GM19467 (cell line): ENCODE measurements around the gene FHAD1.

Experiments used
- ATAC-seq: cut with Tn5 transposase; IDR thresholded peaks from one replicate; pipeline ENCODE4 v1.9.1; 2021; ENCODE audit warnings: mild to moderate bottlenecking, moderate library complexity; ENCODE audit not compliant: unreplicated experiment

Gene FHAD1

DNA sequence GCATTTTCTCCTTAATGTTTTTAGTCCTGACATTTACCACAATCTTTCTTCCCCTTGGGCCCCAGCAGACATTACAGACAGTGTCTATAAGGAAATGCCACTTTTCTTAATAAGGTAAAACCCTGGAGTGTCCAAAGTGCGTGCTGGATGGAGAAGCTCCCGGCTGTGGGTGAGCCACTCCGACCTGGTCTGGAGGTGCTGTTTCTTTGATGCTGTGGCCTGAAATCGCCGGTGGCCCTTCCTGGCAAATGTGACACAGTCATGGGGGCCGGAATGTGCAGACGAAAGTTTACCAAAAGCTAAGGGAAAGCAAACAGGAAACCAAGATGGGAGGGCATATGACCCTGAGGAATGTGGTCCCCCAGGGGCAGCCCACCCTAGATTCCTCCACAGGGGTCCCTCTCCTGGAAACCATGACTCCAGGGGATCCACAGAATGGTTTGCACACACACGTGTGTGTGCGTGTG, 77.9 kb downstream of the FHAD1 start:
- no peak for ATAC-seq

DNA sequence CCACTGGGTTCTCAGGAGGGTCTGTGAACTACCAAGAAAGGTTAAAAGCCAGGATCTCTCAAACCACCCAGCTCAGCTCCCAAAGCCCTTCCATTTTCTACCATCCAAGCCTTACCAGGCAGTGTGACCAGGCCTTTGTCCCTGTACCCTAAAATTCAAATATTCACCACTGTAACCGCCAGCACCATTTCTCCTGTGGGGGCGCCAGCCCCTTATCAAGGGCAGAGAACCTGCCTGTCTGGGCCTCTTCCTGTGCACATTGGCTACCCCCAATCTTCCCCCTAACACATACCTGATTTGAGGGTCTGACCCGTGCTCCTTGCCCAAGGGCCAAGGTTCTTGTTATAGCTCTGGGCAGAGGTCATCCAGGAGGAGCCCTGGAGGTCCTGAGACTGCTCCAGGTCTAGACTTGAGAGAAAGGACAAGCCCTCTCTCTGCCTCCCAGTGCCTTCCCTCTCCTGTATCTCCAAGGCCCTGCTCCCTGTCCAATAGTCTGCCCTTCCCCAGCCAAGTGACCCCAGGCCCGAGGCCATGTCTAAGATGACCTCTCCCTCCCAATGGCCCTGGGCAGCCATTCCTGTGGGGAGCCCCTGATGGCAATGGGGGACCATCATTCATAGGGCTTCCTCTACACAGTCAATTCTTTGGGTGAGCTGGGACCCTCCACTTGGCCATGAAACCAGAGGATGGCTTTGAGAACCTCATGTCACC, 78.5 kb downstream of the FHAD1 start:
- ATAC-seq = no peak

DNA sequence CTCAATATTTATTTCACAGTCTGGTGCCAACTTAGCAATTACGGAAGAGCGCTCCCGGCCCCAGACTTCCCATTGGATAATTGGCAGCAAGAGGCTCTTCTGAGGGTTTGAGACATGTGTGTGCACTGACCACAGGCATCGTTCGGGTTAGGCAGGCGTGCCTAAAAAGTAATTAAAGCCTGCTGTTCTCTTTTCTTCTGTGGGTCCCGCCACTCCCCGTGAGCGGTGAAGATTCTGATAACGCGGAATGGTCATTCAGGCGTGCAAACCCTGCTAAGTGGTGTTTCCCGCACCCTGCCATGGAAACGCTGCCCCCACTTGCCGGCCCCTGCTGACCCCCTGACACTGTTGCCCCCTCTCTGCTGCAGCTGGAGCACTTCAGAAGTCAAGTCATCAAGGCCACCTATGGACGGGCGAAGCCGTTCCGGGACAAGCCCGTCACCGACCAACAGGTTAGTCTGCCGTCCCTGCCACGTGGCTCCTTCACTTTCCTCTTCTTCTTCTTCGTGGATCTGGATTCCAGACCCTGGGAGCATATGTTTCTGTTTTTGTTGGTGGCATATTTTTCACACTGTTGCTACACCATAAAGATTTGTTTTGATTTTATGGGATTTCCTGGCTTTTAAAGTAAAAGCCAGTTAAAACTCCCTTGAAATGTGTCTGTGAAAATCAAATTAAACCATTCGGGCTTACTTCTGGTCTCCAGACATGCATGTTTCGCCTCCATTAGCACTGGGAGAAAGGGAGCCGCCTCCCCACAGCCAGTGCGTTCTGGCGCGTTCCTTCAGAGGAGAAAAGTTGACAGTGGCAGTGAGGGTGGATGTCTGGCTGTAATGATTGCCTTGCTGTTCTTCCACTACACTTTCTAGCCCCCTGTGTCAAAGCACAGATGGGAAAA, 79.9 kb downstream of the FHAD1 start:
- ATAC-seq = no peak

DNA sequence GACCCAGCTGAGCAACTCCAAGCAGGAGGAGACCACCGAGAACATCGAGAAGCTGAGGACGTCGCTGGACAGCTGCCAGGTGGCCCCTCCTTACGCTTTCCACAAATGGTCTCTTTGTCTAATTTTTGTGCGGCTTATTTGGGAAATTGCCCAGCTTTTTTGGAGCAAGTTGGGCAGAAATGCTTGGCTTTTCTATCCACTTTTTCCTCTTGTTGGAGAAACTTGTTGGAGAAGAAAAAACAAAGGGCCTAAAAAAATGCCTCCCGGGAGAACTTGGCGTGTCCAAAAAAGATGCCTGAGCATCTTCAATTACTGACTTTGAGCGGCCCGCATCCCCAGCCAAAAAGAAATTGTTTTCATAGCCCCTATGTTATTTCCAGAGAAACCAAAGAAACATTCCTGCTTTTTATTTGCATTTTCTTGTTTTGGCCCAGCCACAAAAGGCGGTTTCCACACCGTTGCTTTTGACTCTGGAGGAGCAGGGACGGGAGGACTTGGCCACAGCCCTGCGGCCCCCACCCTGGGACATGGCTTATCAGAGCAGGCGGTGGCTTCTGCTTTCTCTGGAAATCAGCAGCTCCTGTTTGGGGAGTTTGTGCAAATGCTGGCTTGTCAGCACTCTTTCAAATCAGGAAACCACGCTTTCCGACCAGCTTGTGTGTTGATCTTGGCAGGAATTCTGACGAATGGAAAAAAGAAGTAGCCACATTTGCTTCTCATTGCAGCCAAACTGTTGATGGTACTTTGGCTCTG, 81.5 kb downstream of the FHAD1 start:
- no peak for ATAC-seq

DNA sequence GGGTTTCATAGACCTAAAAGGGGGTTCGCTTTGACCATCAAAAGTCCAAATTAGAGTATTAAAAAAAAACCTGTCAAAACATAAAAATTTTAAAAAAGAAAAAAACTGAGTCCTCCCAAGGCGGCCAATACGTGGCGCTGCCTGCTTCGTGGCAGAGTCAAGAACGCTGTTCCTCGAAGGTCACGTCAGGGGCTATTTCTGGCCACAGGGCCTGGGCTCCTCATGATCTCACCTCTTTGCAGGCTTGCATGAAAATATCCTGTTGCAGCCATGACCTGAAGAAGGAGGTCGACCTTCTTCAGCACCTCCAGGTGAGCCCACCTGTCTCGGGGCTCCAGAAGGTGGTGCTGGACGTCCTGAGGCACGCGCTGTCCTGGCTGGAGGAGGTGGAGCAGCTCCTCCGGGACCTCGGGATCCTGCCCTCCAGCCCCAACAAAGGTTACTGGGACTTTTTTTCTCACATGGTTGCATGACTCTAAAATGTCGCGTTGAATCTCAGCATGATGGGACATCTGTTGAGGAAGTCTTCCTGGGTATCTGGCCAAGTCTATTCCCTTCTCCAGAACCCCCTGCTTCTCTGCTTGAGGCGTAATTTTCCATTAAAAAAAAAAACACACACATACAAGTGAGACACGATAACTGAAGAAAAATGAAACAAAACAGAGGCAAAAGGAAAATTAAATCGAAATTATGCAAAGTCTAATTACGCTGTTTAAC, 82.2 kb downstream of the FHAD1 start:
- no peak for ATAC-seq

DNA sequence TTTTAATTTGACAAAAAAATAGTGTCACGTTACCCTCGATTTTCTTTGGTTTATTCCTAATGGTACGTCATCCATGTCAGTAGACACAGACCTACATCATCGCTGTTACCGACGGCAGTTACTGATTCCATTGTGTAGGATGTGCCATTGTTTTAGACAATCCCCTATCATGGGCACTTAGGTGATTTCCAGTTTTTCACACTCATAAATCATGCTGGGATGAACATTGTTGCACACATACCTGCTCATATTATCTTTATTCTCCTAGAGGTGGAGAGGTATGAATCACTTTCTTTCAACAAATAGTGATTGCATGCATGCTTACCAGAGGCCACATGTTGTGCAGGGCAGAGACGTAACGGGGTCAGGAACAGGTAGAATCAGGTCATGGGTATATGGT, 83.0 kb downstream of the FHAD1 start:
- ATAC-seq = no peak

DNA sequence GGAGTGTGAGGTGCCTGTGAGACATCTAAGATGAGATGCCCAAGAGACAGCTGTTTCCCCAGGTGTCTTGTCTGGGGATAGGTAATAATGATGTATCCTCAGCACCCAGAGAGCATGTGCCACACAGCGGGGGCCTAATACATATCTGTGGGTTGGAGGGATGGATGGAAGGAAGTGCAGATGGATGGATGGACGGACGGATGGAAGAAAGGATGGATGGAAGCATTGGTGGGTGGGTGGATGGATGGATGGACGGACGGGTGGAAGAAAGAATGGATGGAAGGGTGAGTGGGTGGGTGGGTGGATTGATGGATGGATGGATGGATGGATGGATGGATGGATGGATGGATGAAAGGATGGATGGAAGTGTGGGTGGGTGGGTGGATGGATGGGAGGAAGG, 84.2 kb downstream of the FHAD1 start:
- ATAC-seq = no peak

DNA sequence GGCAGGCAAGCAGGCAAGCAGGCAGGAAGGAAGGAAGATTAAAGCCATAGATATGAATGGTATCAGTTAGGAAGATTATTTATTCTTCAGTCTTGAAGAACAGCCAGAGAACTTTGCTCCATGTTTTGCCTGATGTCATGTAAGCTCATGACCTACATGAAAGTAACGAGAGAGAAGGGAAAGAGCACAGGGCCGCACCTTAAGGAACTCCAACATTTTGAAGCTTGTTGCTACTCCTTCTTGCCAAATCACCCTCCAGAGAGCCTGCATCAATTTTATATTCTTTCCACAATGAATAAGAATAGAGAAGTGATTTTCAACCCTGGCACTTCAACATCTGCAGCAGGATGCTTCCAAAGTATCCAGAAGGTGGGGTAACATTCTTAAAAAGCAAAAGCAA, 84.7 kb downstream of the FHAD1 start:
- ATAC-seq = no peak

DNA sequence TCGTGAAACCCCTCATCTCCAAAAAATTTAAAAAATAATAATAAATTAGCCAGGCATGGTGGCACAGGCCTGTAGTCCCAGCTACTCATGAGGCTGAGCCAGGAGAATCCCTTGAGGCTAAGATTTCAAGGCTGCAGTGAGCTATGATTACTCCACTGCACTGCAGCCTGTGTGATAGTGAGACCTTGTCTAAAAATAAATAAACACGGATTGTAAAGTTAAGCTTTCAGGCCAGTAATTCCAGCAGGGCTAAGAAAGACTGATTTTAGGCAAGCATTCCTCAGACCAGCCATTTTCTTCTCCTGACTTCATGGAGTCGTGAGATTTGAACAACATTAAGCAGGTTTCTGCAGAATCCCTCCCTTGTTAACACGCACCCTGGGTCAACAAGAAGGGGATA, 85.5 kb downstream of the FHAD1 start:
- no peak for ATAC-seq

DNA sequence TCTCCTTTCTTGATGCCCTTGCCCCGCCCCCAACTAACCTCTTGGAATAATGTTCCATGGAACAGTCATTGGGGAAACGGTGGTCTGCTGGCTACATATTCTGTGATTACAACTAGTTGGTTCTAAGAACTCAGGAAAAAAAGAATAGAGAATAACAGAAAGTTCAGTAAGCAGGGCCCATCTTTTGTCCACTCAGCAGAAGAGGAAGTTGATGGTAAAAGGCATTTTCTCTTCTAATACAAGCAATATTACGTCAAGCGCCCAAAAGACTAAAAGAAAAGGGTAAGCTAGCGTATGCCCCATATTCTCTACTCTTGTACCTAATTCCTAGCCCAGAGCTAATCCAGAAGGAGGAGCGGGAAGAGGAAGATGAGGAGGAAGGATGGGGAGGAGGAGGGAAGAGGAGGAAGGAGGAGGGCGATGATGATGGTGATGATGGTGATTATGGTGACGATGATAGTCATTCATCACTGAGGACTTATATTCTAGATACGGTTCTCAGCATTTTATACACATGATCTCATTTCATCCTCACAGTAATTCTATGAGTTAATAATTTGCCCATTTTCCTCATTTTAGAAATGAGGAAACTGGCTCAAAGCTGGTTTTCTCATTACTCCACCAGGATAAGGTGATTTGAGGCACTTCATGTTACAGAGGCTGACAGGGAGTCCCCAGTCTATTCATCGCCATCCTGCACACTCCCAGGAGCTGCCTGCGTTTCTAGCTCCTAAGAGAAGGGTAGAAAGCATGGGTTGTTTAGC, 86.1 kb downstream of the FHAD1 start:
- no peak for ATAC-seq

DNA sequence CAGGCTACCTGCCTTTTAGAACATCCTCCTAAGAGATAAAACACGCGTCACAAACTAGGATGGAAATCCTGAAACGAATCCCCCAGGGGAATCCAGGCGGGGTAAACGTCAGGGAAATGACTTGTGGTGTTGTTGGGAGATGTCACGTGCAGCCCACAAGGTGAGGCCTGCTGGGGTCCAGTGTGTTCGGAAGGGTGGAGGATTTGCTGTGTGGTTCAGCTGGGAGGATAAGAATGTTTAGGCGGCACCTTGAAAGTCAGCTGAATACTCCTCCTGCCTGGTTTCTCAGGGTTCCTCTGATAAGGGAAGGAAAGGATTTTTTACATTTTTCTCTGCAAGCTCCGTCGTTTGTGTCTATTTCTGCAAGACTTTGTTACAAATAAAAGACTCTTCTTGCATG, 88.0 kb downstream of the FHAD1 start:
- no peak for ATAC-seq

DNA sequence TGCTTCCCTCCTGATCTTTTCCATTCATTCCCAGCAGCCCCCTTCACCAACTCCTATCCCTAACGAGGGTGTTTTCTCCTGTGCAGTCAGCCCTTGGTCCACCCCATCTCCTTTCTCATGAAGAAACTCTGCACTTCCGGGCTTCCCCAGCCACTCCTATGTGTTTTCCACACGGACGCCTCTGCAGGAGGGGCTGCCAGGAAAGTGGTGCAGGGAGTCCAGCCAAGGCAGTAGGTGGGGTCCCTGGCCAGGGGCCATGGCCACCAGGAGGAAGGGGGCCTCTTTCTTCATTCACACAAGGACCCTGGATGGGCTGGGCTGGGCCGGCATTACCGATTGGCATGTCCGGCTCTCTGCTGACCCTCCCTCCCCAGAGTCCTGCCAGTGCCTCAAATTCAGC, 89.8 kb downstream of the FHAD1 start:
- ATAC-seq = no peak

DNA sequence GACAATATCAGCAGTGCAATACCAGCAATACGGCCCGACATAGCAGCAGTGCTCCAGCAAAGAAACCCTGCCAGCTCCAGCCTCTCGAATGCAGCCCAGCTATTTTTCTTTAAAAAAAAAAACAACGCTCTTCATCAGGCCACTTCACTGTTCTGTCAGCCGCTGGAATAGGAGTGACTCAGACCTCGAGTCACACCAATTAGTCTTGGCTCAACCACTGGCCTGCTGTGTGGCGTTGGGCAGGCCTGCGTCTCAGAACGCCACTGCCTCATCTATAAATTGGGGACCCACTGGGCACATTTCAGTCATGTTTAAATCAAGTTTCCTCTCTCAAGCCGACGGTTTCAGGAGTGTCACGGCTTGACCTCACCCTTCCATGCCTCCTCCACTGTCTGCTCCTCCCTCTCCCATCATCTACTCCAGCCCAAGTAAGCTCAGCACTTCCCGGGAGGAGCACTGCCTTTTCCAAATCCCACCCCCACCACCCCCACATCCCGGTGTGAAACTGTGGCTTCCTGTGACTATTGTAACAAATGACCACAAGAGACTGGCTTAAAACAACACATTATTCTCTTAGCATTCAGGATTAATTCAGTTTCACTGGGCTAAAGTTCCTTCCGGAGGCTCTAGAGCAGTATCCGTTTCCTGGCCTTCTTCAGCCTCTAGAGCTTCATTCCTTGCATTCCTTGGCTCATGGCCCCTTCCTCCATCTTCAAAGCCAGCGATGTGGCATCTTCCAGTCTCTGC, 90.8 kb downstream of the FHAD1 start:
- no peak for ATAC-seq

DNA sequence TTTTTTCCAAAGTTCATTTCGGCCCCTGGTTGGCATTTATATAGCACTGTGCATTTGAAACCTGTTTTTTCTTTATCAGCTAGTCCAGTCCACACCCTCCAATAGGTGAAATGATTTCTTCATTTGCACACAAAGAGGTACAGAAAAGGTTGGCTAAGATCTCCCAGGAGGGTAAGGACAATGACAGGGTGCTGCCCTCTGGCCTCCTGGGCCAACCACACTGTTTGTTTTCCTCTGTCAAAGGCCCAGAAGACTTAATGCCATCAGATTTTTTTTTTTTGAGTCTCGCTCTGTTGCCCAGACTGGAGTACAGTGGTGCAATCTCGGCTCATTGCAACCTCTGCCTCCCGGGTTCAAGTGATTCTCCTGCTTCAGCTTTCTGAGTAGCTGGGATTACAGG, 92.5 kb downstream of the FHAD1 start:
- ATAC-seq = no peak

DNA sequence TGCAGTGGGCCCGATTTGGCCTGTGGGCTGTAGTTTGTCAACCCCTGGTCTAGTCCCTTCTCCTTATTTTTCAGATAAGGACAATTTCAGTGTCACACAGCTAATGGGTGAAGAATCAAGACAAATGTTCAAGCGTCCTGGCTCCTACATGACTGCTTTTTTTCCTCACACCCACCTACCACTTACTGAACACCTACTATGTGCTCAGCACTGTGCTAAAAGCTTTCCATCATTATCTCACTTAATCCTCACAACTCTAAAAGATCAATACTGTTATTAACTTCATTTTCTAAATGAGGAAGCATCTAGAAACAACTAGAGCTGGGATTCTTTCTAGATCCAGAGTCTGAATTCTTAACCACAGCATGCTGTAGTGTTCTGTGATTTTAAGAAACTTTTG, 94.2 kb downstream of the FHAD1 start:
- ATAC-seq = no peak

DNA sequence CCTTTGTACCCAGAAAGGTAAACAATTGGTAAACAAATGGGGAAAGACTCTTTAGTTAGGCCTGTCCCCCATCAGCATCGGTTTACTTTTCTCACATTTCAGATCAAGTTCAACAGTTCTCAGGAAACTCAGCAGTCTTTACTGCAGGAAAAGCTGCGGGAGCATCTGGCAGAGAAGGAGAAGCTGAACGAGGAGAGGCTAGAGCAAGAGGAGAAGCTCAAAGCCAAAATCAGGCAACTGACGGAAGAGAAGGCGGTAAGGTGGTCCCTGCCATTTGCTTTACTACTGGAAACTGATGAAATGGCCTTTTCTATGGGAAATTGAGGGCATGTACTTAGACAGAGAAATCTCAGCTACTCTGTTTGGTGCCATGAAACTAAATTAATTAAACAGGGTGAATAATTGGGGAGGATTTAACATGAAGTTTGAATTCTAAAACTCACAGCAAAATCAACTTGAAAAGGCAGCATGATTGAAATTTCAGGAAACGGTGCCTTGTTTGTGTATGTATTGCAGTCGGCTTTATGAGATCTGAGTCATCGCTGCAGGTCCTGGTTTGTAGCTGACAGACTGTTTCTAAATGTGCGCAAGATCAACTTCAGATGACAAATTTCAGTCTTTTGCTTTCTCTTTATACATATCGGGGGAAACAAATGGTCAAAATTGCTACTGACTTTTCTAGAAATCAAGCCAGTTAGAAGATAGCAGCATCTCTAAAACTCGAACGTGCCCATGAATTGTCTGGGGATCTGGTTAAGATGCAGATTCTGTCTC, 94.8 kb downstream of the FHAD1 start:
- ATAC-seq = no peak

DNA sequence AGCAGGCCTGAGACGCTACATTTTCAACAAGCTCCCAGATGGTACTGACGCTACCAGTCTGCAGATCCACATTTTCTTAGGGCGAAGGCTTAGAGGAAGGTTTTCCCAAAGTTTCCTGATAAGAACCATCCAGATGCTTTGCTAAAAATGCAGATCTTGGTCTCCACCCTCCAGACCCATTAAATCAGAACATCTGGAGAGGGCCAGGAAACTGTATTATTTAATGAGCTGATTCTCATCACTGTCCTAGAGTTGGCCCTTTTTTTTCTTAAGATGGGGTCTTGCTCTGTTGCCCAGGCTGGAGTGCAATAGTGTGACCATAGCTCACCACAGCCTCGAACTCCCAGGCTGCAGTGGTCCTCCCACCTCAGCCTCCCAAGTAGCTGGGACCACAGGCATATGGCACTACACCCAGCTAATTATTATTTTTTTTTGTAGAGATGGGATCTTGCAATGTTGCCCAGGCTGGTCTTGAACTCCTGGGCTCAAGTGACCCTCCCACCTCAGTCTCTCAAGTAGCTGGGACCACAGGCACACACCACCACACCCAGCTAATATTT, 95.5 kb downstream of the FHAD1 start:
- ATAC-seq = no peak

DNA sequence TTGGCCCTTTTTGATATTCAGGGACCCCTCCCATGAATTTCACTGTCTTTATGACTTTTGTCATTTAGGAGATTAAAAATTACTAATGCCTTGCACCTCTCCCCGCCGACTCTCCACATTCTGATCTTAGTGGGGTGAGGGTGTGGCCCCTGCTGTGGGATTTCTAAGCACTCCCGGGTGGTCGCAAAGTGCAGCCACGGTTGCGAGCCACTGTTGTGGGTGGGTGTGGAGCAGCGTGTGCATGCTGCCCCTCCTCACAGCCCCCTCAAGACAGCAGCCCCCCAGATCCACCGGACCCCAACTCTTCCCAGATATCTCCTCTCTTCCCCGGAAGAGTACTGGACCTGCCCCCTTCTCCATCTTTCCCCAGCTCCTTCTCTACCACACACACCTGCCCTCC, 96.1 kb downstream of the FHAD1 start:
- ATAC-seq = no peak
